ENCODE data around the gene TRIM62.

Gene TRIM62

GRCh38 chr1:33153650-33154049 lies 28.2 kb downstream of the TRIM62 start:
- H3K4me1 Mint-ChIP-seq: no peaks in the 10 kb centered on the region
- H3K36me3 Mint-ChIP-seq: peaks cover 8% of the 10 kb centered on the region
- no peak overlapping the region for H3K27ac Mint-ChIP-seq
- no peak overlapping the region for H3K4me3 Mint-ChIP-seq
- ATAC-seq (no peak), DNase-seq (ENCODE audit: low spot score in 2 of 2) (no peak)
- H3K9me3 Mint-ChIP-seq: no peaks in the 10 kb centered on the region

- ATAC-seq (no peak), DNase-seq (ENCODE audit: low spot score in 2 of 2) (no peak)
- Mint-ChIP-seq H3K27ac (peak overlapping the region; percentile 79), H3K4me1 (no peaks in the 10 kb centered on the region), H3K9me3 (no peaks in the 10 kb centered on the region), H3K4me3 (no peak overlapping the region), H3K36me3 (peaks cover 8% of the 10 kb centered on the region)
Observed at GRCh38 chr1:33152685-33153432, 29.0 kb downstream of the TRIM62 start.

- DNase-seq (ENCODE audit: low spot score in 2 of 2): no peak
- H3K4me1 Mint-ChIP-seq: peaks cover 6% of the 10 kb centered on the region
- H3K4me3 Mint-ChIP-seq: no peak overlapping the region
- ATAC-seq: no peak
- peaks cover 8% of the 10 kb centered on the region for H3K36me3 Mint-ChIP-seq
- no peaks in the 10 kb centered on the region for H3K9me3 Mint-ChIP-seq
- H3K27ac Mint-ChIP-seq: no peak overlapping the region
Observed at GRCh38 chr1:33151116-33151515, 30.7 kb downstream of the TRIM62 start.

DNA sequence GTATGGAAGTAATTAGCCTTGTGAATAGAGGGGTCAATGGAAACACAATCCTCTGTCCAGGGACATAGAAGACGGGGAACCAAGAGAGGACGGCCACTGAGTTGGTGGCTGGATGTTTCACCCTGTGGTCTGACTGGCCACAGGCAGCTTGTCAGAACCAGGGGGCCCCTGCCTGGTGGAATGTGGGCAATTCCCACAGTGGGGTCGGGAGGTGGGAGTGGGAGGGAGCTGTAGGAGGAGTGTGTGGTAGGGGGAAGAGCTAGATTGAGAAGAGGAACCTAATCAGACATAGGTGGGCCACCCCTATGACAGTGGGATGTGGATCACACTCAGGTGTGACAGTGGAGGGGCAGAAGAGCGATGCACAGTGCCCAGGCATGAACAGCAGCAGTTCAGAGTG lies 31.3 kb downstream of the TRIM62 start:
- Mint-ChIP-seq H3K27ac (no peak overlapping the region), H3K9me3 (no peaks in the 10 kb centered on the region), H3K4me1 (peaks cover 6% of the 10 kb centered on the region), H3K4me3 (no peak overlapping the region), H3K36me3 (peaks cover 8% of the 10 kb centered on the region)
- DNase-seq (ENCODE audit: low spot score in 2 of 2) (no peak), ATAC-seq (no peak)

DNA sequence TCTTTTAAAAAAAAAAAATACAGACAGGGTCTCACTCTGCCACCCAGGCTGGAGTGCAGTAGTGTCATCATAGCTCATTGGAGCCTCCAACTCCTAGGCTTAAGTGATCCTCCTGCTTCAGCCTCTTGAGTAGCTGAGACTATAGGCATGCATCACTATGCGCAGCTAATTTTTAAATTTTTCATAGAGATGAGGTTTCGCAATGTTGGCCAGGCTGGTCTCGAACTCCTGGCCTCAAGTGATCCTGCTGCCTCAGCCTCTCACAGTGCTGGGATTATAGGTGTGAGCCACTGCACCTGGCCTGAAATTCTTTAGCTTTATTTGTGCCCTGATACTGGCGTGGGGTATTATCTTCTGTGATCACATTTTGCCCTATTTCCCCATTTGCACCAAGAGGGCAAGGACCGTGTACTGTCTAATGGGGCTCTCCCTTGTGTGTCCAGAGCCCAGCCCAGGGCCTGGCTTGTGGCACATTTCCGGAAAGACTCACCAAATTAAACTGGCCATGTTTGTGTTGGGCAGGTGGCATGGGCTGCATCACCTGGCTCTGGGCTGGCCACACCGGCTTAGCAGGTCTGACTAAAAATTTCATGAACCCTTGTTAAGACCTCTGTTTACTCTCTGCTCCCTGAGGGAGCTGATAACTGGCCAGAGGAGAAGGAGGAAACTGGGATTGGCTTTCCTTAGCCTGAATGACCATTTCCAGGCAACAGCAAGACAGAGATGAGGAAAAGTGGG lies 32.2 kb downstream of the TRIM62 start:
- H3K4me1 Mint-ChIP-seq: peaks cover 6% of the 10 kb centered on the region
- ATAC-seq (no peak), DNase-seq (ENCODE audit: low spot score in 2 of 2) (no peak)
- H3K36me3 Mint-ChIP-seq: peaks cover 8% of the 10 kb centered on the region
- peak overlapping the region; percentile 27 for H3K27ac Mint-ChIP-seq
- H3K4me3 Mint-ChIP-seq: no peak overlapping the region
- no peaks in the 10 kb centered on the region for H3K9me3 Mint-ChIP-seq

- Mint-ChIP-seq H3K4me3 (no peak overlapping the region), H3K9me3 (no peaks in the 10 kb centered on the region), H3K27ac (peak overlapping the region; percentile 27), H3K36me3 (peaks cover 8% of the 10 kb centered on the region), H3K4me1 (peaks cover 6% of the 10 kb centered on the region)
- DNase-seq (ENCODE audit: low spot score in 2 of 2): no peak
- ATAC-seq: no peak
Observed at GRCh38 chr1:33148615-33149014, 33.2 kb downstream of the TRIM62 start.

DNA sequence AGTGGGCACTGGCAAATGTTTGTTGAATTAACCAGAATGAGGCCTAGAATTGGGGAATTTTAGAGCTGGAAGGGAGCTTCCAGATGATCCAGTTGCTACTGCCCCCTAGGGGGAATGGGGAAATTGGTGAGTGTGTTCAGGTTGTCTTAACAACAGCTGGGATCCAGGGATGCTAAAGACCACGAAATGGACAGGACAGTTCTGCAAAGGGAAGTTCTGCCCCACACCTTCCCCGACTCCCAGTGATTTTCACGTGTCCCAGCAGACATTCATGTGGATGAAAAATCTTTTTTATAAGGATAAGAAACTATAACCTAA lies 33.9 kb downstream of the TRIM62 start:
- peaks cover 12% of the 10 kb centered on the region for H3K36me3 Mint-ChIP-seq
- ATAC-seq (no peak), DNase-seq (ENCODE audit: low spot score in 2 of 2) (no peak)
- H3K27ac Mint-ChIP-seq: no peak overlapping the region
- H3K4me1 Mint-ChIP-seq: peaks cover 6% of the 10 kb centered on the region
- H3K9me3 Mint-ChIP-seq: no peaks in the 10 kb centered on the region
- H3K4me3 Mint-ChIP-seq: no peak overlapping the region

- Mint-ChIP-seq H3K4me1 (peaks cover 6% of the 10 kb centered on the region), H3K36me3 (peaks cover 11% of the 10 kb centered on the region), H3K4me3 (no peak overlapping the region), H3K27ac (peak overlapping the region; percentile 87), H3K9me3 (no peaks in the 10 kb centered on the region)
- DNase-seq (ENCODE audit: low spot score in 2 of 2) (no peak), ATAC-seq (no peak)
Observed at GRCh38 chr1:33147275-33147996, 34.4 kb downstream of the TRIM62 start.

- peaks cover 5% of the 10 kb centered on the region for H3K36me3 Mint-ChIP-seq
- no peak overlapping the region for H3K27ac Mint-ChIP-seq
- DNase-seq (ENCODE audit: low spot score in 2 of 2) (no peak), ATAC-seq (no peak)
- H3K9me3 Mint-ChIP-seq: no peaks in the 10 kb centered on the region
- H3K4me1 Mint-ChIP-seq: peaks cover 6% of the 10 kb centered on the region
- H3K4me3 Mint-ChIP-seq: no peak overlapping the region
Observed at GRCh38 chr1:33146003-33146402, 35.8 kb downstream of the TRIM62 start.

GRCh38 chr1:33143698-33144097 lies 38.1 kb downstream of the TRIM62 start:
- no peaks in the 10 kb centered on the region for H3K9me3 Mint-ChIP-seq
- no peak overlapping the region for H3K4me3 Mint-ChIP-seq
- no peak for DNase-seq (ENCODE audit: low spot score in 2 of 2)
- peaks cover 15% of the 10 kb centered on the region for H3K4me1 Mint-ChIP-seq
- peak overlapping the region; percentile 19 for H3K27ac Mint-ChIP-seq
- ATAC-seq: no peak
- peaks cover 5% of the 10 kb centered on the region for H3K36me3 Mint-ChIP-seq

GRCh38 chr1:33143176-33143575 lies 38.7 kb downstream of the TRIM62 start:
- Mint-ChIP-seq H3K9me3 (no peaks in the 10 kb centered on the region), H3K4me3 (no peak overlapping the region), H3K27ac (peak overlapping the region; percentile 19), H3K36me3 (peaks cover 5% of the 10 kb centered on the region), H3K4me1 (peaks cover 15% of the 10 kb centered on the region)
- no peak for DNase-seq (ENCODE audit: low spot score in 2 of 2)
- ATAC-seq: no peak

DNA sequence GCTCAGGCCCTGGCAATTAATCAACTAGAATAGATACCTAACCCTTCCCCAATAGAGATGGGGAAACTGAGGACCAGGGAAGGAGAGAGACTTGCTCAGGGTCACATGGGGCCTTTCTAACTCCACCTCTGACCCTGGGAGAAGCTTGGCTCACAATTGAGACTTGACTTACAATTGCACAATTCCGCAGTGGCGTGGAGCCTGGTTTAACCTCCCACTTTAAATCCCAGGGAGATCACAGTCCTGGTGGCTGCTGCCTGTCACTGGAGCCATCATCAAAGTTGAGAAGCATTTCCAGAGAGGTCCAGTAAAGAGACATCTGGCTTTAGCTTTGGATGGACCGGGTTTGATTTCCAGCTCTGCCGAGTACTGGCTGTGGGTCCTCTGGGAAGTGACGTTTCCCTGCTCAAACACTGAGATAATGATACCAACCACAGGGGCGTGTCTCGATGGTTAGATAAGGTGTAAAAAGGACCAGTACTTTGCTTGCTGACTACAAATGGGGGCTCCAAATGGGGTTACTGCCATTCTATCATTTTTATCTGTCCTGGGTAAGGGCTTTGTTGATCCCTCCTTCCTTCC lies 39.3 kb downstream of the TRIM62 start:
- Mint-ChIP-seq H3K4me1 (peaks cover 19% of the 10 kb centered on the region), H3K4me3 (no peak overlapping the region), H3K27ac (peak overlapping the region; percentile 56), H3K36me3 (peaks cover 5% of the 10 kb centered on the region), H3K9me3 (no peaks in the 10 kb centered on the region)
- no peak for ATAC-seq
- DNase-seq (ENCODE audit: low spot score in 2 of 2): no peak

- H3K27ac Mint-ChIP-seq: peak overlapping the region; percentile 56
- no peaks in the 10 kb centered on the region for H3K9me3 Mint-ChIP-seq
- H3K4me3 Mint-ChIP-seq: no peak overlapping the region
- H3K4me1 Mint-ChIP-seq: peaks cover 18% of the 10 kb centered on the region
- no peak for DNase-seq (ENCODE audit: low spot score in 2 of 2)
- H3K36me3 Mint-ChIP-seq: peaks cover 5% of the 10 kb centered on the region
- no peak for ATAC-seq
Observed at GRCh38 chr1:33141781-33142180, 40.1 kb downstream of the TRIM62 start.

DNA sequence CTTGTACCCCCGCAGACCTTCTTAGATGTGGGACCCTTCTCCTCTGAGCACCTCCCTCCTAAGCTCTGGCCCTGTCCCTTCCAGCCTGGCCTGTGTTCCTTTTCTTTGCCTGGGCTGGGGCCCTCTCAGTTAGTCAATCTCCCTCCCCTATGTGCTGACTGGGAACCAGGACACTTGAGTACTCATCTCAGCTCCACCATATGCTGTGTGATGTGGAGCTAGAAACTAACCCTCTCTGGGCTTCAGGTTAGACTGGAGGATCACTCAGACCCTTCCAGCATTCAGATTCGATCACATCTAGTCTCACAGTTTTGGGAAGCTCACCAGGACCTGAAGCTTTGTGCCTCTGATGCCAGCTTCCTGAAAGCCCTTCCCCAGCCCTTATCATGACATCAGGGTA lies 40.6 kb downstream of the TRIM62 start:
- no peak for ATAC-seq
- Mint-ChIP-seq H3K36me3 (peaks cover 5% of the 10 kb centered on the region), H3K9me3 (no peaks in the 10 kb centered on the region), H3K27ac (peak overlapping the region; percentile 86), H3K4me3 (no peak overlapping the region), H3K4me1 (peaks cover 16% of the 10 kb centered on the region)
- DNase-seq (ENCODE audit: low spot score in 2 of 2): no peak

Measured in stimulated activated effector memory CD8-positive, alpha-beta T cell treated with anti-CD3 and anti-CD28 coated beads, Interleukin-12 subunit alpha, Interleukin-12 subunit beta, amount 100 ng/mL, for 72 hours (primary cell).